Fibroblast of lung (primary cell): ENCODE measurements around the gene SYN1.
A peak's percentile ranks its signal among the peaks of the same experiment; 100 is the strongest.

Source experiments
- EZH2 ChIP-seq: IDR thresholded peaks from 2 replicates; pipeline ENCODE4 v1.5.1; 2012; ENCODE audit warnings: low read length, control low read depth, mild to moderate bottlenecking; ENCODE audit errors: missing control alignments
- TF ChIP-seq, protein P1 (sequence below), 2 donors: IDR thresholded peaks in 1 of 2; conservative IDR thresholded peaks in 1 of 2; 1 replicate in 1 of 2; 2 replicates in 1 of 2; pipeline ENCODE4 v1.5.1; 2011 to 2012; ENCODE audit warnings: low read length in 2 of 2, control low read depth in 1 of 2, inconsistent platforms in 1 of 2, low read depth in 1 of 2, mild to moderate bottlenecking in 1 of 2

DNA sequence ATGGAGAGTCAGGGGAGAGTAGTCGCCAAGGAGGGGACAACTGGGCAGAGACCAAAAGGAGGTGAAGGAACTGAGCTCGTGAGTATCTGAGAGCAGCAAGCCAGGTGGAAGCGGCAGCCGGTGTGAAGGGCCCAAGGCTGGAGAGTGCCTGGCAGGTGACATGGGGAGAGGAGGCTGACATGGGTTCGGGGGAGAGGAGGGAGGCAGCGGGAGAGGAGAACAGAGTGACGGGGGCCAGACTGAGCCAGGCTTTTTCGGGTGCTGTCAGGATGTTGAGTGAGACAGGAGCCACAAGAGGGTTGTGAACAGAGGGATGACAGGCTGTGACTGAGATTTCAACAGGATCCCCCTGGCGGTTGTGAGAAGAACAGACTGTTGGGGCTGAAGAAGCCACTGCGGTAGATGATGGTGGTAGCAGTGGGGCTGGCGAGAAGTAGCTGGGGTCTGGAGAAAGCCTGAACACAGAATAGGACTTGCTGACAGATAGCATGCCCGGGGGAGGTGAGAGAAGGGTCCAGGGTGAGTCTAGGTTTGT is 25.0 kb upstream of the SYN1 start:
- TF ChIP-seq, protein P1, sequence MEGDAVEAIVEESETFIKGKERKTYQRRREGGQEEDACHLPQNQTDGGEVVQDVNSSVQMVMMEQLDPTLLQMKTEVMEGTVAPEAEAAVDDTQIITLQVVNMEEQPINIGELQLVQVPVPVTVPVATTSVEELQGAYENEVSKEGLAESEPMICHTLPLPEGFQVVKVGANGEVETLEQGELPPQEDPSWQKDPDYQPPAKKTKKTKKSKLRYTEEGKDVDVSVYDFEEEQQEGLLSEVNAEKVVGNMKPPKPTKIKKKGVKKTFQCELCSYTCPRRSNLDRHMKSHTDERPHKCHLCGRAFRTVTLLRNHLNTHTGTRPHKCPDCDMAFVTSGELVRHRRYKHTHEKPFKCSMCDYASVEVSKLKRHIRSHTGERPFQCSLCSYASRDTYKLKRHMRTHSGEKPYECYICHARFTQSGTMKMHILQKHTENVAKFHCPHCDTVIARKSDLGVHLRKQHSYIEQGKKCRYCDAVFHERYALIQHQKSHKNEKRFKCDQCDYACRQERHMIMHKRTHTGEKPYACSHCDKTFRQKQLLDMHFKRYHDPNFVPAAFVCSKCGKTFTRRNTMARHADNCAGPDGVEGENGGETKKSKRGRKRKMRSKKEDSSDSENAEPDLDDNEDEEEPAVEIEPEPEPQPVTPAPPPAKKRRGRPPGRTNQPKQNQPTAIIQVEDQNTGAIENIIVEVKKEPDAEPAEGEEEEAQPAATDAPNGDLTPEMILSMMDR (conservative IDR thresholded peaks at IDR 0.05 in 1 of 2, IDR thresholded peaks at IDR 0.05 in 1 of 2; ENCODE audit: low read depth in 1 of 2, low read length in 2 of 2), result peak; percentile 57
- no peak for TF ChIP-seq EZH2
